GM23338 (cell line): ENCODE results near the gene DHRSX. TPM values are rescaled to one million over a fixed set of nuclear protein-coding genes. Genes with fewer than 3 reads are reported as not detected.

ENCODE experiments used
- ATAC-seq: fragments of 200-7000 bp; cut with Tn5 transposase; 3 replicates; pipeline ENCODE4 v1.9.1; 2020
- DNase-seq: peaks from one replicate; pipeline ENCODE4 v3.0.0-alpha.2; 2015; ENCODE audit warnings: low spot score
- H2AFZ ChIP-seq: fragments of 200-600 bp; sonication (generic); 2 replicates; pipeline ENCODE4 v1.8.0; 2016; ENCODE audit warnings: antibody characterized with exemption, mild to moderate bottlenecking, moderate library complexity
- H3F3A ChIP-seq: fragments of 200-600 bp; sonication (generic); replicated peaks from 2 replicates; pipeline ENCODE4 v1.8.0; 2017; ENCODE audit warnings: antibody characterized with exemption, mixed run types, low read depth
- H3K27ac ChIP-seq: fragments of 200-600 bp; sonication (generic); 2 replicates; pipeline ENCODE4 v1.6.1; 2016; ENCODE audit warnings: low read depth
- H3K27me3 ChIP-seq: fragments of 200-600 bp; sonication (generic); 2 replicates; pipeline ENCODE4 v1.8.0; 2016; ENCODE audit warnings: mild to moderate bottlenecking, mixed run types, moderate library complexity; ENCODE audit not compliant: insufficient read depth
- H3K36me3 ChIP-seq: fragments of 200-600 bp; sonication (generic); 2 replicates; pipeline ENCODE4 v1.8.0; 2016; ENCODE audit warnings: mild to moderate bottlenecking; ENCODE audit not compliant: insufficient read depth
- H3K4me1 ChIP-seq: fragments of 200-600 bp; sonication (generic); 2 replicates; pipeline ENCODE4 v1.8.0; 2016; ENCODE audit warnings: mild to moderate bottlenecking, moderate library complexity; ENCODE audit not compliant: insufficient read depth
- H3K4me2 ChIP-seq: fragments of 200-600 bp; sonication (generic); 2 replicates; pipeline ENCODE4 v1.7.1; 2017; ENCODE audit warnings: mixed run types
- H3K4me3 ChIP-seq: fragments of 200-600 bp; sonication (generic); 2 replicates; pipeline ENCODE4 v1.6.1; 2016; ENCODE audit warnings: mixed run types
- H3K79me2 ChIP-seq: fragments of 200-600 bp; sonication (generic); replicated peaks from 2 replicates; pipeline ENCODE4 v1.8.0; 2017; ENCODE audit warnings: mild to moderate bottlenecking; ENCODE audit not compliant: insufficient read depth
- H3K9me2 ChIP-seq: fragments of 200-600 bp; sonication (generic); 2 replicates; pipeline ENCODE4 v1.8.0; 2017; ENCODE audit not compliant: insufficient read depth
- H4K20me1 ChIP-seq: fragments of 200-600 bp; sonication (generic); replicated peaks from 2 replicates; pipeline ENCODE4 v1.8.0; 2017; ENCODE audit warnings: mild to moderate bottlenecking; ENCODE audit not compliant: insufficient read depth
- H3K27ac Mint-ChIP-seq: 2 replicates; pipeline ENCODE4 v1.8.0; 2020; ENCODE audit warnings: inconsistent platforms, mild to moderate bottlenecking, moderate library complexity, mixed read lengths
- H3K27me3 Mint-ChIP-seq: 3 replicates; pipeline ENCODE4 v1.8.0; 2022; ENCODE audit warnings: low read depth, mild to moderate bottlenecking, moderate library complexity, mixed read lengths, inconsistent platforms; ENCODE audit not compliant: insufficient read depth, poor library complexity
- H3K36me3 Mint-ChIP-seq: 3 replicates; pipeline ENCODE4 v1.8.0; 2021; ENCODE audit warnings: low read depth, mild to moderate bottlenecking, inconsistent platforms, moderate library complexity, mixed read lengths
- H3K4me1 Mint-ChIP-seq: 3 replicates; pipeline ENCODE4 v1.8.0; 2020; ENCODE audit warnings: mild to moderate bottlenecking, inconsistent platforms, mixed read lengths
- H3K4me3 Mint-ChIP-seq: 3 replicates; pipeline ENCODE4 v1.8.0; 2021; ENCODE audit warnings: moderate library complexity, mild to moderate bottlenecking, inconsistent platforms, mixed read lengths
- H3K9me3 Mint-ChIP-seq: 3 replicates; pipeline ENCODE4 v1.8.0; 2020; ENCODE audit warnings: moderate library complexity, mild to moderate bottlenecking, inconsistent platforms, mixed read lengths
- EZH2 ChIP-seq: fragments of 200-600 bp; sonication (generic); IDR thresholded peaks from one replicate; pipeline ENCODE4 v1.8.0; 2017; ENCODE audit warnings: antibody characterized with exemption, mild to moderate bottlenecking, low read depth; ENCODE audit not compliant: unreplicated experiment
- EZH2phosphoT487 ChIP-seq: fragments of 200-600 bp; sonication (generic); IDR thresholded peaks from one replicate; pipeline ENCODE4 v1.8.1; 2018; ENCODE audit warnings: antibody characterized with exemption; ENCODE audit not compliant: unreplicated experiment
- JUNB ChIP-seq: IDR thresholded peaks from one replicate; pipeline ENCODE4 v1.6.1; 2016; ENCODE audit warnings: antibody characterized with exemption; ENCODE audit not compliant: unreplicated experiment
- NANOG ChIP-seq: IDR thresholded peaks from 2 replicates; pipeline ENCODE4 v1.6.1; 2016; ENCODE audit warnings: antibody characterized with exemption, borderline replicate concordance
- STAT1 ChIP-seq: IDR thresholded peaks from one replicate; pipeline ENCODE4 v1.6.1; 2016; ENCODE audit warnings: antibody characterized with exemption; ENCODE audit not compliant: unreplicated experiment
- ZNF114 ChIP-seq: fragments of 250-450 bp; sonication (Bioruptor Pico); IDR thresholded peaks from 2 replicates; pipeline ENCODE4 v1.5.0; 2020; ENCODE audit warnings: mild to moderate bottlenecking, moderate library complexity
- ZNF331 ChIP-seq: fragments of 250-450 bp; sonication (Bioruptor Pico); IDR thresholded peaks from 2 replicates; pipeline ENCODE4 v1.5.0; 2020; ENCODE audit warnings: low read depth, mild to moderate bottlenecking, moderate library complexity
- polyA plus RNA-seq: library from polyadenylated mRNA; unstranded; fragments of >200 nt; fragmentation: Nextera tagmentation; extraction: Ambion mirVana; gene quantifications from 2 replicates; pipeline ENCODE4 v1.2.1, GENCODE V29; 2016
- total RNA-seq: library from RNA; depleted of rRNA; stranded (reverse); fragments of >200 nt; shearing (Covaris generic); gene quantifications from 2 replicates; pipeline ENCODE4 v1.2.3, GENCODE V29; 2014
- TF ChIP-seq, protein P1 (sequence below), 2 experiments: fragments of 200-600 bp in 1 of 2; sonication (generic) in 1 of 2; conservative IDR thresholded peaks; 2 replicates each; pipeline versions ENCODE4 v1.5.1 to v1.6.1; 2016 to 2017; ENCODE audit warnings: antibody characterized with exemption in 2 of 2, low read depth in 2 of 2, mild to moderate bottlenecking in 2 of 2, moderate library complexity in 1 of 2
- TF ChIP-seq, protein P2 (sequence below): IDR thresholded peaks from one replicate; pipeline ENCODE4 v1.6.1; 2018; ENCODE audit warnings: antibody characterized with exemption; ENCODE audit not compliant: unreplicated experiment
- TF ChIP-seq, protein P3 (sequence below): IDR thresholded peaks from 2 replicates; pipeline ENCODE4 v1.6.1; 2016; ENCODE audit warnings: antibody characterized with exemption

Gene DHRSX
- total and polyA plus RNA-seq, 2 experiments from 2014 or later = 33.9 to 43.0 TPM

DNA sequence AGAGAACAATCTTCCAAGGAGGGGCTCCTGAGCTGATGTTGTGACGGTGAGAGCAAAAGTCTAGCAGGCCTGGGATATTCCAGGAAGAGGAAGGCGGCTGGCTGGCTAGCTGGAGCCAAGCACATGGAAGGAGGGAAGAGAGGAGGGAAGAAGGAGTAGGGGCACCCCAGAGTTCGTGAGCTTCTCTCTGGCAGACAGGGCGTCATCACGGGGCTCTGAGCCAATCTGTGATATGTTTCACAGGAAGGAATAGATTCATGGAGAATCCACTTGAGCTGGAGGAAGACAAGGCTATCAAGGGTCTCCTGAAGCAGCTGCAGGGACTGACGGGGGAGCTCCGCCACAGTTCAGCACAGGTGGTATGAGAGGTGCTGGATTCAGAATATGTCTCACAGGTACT is 73.6 kb downstream of the DHRSX start (continued):
- TF ChIP-seq, protein P1, sequence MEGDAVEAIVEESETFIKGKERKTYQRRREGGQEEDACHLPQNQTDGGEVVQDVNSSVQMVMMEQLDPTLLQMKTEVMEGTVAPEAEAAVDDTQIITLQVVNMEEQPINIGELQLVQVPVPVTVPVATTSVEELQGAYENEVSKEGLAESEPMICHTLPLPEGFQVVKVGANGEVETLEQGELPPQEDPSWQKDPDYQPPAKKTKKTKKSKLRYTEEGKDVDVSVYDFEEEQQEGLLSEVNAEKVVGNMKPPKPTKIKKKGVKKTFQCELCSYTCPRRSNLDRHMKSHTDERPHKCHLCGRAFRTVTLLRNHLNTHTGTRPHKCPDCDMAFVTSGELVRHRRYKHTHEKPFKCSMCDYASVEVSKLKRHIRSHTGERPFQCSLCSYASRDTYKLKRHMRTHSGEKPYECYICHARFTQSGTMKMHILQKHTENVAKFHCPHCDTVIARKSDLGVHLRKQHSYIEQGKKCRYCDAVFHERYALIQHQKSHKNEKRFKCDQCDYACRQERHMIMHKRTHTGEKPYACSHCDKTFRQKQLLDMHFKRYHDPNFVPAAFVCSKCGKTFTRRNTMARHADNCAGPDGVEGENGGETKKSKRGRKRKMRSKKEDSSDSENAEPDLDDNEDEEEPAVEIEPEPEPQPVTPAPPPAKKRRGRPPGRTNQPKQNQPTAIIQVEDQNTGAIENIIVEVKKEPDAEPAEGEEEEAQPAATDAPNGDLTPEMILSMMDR (conservative IDR thresholded peaks at IDR 0.05; ENCODE audit: low read depth in 2 of 2) = no peak

DNA sequence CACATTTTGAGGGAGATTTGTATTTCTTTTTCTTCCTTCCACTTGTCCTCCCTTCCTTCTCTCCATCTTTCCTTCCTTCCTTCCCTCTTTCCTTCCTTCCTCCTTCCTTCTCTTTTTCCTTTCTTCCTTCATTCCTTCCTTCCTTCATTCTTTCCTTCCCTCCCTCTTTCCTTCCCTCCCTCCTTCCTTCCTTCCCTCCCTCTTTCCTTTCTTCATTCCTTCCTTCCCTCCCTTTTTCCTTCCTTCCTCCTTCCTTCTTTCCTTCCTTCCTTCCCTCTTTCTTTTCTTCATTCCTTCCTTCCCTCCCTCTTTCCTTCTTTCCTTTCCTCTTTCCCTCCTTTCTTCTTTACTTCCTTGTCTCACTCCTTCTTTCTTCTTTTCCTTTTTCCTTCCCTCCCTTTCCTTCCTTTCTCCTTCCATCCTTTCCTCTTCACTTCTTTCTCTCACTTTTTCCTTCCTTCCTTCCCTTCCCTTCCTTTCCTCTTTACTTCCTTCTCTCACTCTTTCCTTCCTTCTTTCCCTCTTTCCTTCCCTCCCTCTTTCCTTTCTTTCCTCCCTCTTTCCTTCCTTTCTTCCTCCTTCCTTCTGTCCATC is 74.4 kb downstream of the DHRSX start:
- H3F3A ChIP-seq = no peaks in the 10 kb centered on the region
- H3K4me3 Mint-ChIP-seq = no peak overlapping the region
- peaks cover 4% of the 10 kb centered on the region for H3K4me1 ChIP-seq
- ATAC-seq (no peak), DNase-seq (no peak)
- no peak overlapping the region for H3K27ac Mint-ChIP-seq
- peaks cover 10% of the 10 kb centered on the region; the same call in 1 of the 2 replicates for H4K20me1 ChIP-seq
- no peaks in the 10 kb centered on the region for H3K27me3 ChIP-seq
- H3K36me3 Mint-ChIP-seq = peaks cover 75% of the 10 kb centered on the region
- no peak overlapping the region for H3K4me3 ChIP-seq
- no peak overlapping the region for H2AFZ ChIP-seq
- no peak overlapping the region for H3K27ac ChIP-seq
- peaks cover 31% of the 10 kb centered on the region for H3K9me3 Mint-ChIP-seq
- H3K4me2 ChIP-seq = 0 out of 2 replicates have a peak overlapping the region, but pooled peaks have one; percentile 31
- H3K79me2 ChIP-seq = peaks cover 20% of the 10 kb centered on the region
- peaks cover 16% of the 10 kb centered on the region for H3K36me3 ChIP-seq
- no peaks in the 10 kb centered on the region for H3K9me2 ChIP-seq
- H3K27me3 Mint-ChIP-seq = peaks cover 7% of the 10 kb centered on the region
- peaks cover 14% of the 10 kb centered on the region for H3K4me1 Mint-ChIP-seq
- TF ChIP-seq, protein P1 (conservative IDR thresholded peaks at IDR 0.05; ENCODE audit: low read depth in 2 of 2) = no peak
- TF ChIP-seq ZNF331 (CRISPR knock-in tag) (no peak), ZNF114 (CRISPR knock-in tag) (no peak), NANOG (no peak), JUNB (no peak), EZH2phosphoT487 (no peak), STAT1 (no peak), EZH2 (no peak)
- TF ChIP-seq, protein P2, sequence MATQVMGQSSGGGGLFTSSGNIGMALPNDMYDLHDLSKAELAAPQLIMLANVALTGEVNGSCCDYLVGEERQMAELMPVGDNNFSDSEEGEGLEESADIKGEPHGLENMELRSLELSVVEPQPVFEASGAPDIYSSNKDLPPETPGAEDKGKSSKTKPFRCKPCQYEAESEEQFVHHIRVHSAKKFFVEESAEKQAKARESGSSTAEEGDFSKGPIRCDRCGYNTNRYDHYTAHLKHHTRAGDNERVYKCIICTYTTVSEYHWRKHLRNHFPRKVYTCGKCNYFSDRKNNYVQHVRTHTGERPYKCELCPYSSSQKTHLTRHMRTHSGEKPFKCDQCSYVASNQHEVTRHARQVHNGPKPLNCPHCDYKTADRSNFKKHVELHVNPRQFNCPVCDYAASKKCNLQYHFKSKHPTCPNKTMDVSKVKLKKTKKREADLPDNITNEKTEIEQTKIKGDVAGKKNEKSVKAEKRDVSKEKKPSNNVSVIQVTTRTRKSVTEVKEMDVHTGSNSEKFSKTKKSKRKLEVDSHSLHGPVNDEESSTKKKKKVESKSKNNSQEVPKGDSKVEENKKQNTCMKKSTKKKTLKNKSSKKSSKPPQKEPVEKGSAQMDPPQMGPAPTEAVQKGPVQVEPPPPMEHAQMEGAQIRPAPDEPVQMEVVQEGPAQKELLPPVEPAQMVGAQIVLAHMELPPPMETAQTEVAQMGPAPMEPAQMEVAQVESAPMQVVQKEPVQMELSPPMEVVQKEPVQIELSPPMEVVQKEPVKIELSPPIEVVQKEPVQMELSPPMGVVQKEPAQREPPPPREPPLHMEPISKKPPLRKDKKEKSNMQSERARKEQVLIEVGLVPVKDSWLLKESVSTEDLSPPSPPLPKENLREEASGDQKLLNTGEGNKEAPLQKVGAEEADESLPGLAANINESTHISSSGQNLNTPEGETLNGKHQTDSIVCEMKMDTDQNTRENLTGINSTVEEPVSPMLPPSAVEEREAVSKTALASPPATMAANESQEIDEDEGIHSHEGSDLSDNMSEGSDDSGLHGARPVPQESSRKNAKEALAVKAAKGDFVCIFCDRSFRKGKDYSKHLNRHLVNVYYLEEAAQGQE = no peak
- TF ChIP-seq, protein P3, sequence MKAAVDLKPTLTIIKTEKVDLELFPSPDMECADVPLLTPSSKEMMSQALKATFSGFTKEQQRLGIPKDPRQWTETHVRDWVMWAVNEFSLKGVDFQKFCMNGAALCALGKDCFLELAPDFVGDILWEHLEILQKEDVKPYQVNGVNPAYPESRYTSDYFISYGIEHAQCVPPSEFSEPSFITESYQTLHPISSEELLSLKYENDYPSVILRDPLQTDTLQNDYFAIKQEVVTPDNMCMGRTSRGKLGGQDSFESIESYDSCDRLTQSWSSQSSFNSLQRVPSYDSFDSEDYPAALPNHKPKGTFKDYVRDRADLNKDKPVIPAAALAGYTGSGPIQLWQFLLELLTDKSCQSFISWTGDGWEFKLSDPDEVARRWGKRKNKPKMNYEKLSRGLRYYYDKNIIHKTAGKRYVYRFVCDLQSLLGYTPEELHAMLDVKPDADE = no peak
